Natural killer cell (primary cell): ENCODE data around the gene MAP3K4. TPM values are rescaled to one million over a fixed set of nuclear protein-coding genes. Genes with fewer than 3 reads are reported as not detected.
A peak's percentile ranks its signal among the peaks of the same experiment; 100 is the strongest.

Experiments used
- ATAC-seq, 3 donors: fragments of 150-1000 bp in 2 of 3; fragments of 200-7000 bp in 1 of 3; cut with Tn5 transposase; 1 replicate in 1 of 3; 2 replicates in 2 of 3; pipeline ENCODE4 v1.10.0; 2021; ENCODE audit warnings: mild to moderate bottlenecking in 2 of 3, moderate library complexity in 2 of 3
- DNase-seq, 2 donors: peaks; one replicate each; pipeline versions ENCODE4 v3.0.0 to v3.0.0-alpha.2; 2013 to 2021; ENCODE audit warnings: mixed read lengths in 1 of 2
- H3K27ac ChIP-seq: one replicate; pipeline ENCODE4 v1.5.1; 2013; ENCODE audit warnings: mild to moderate bottlenecking, low read length
- H3K27me3 ChIP-seq: one replicate; pipeline ENCODE4 v1.6.1; 2013; ENCODE audit warnings: low read length; ENCODE audit not compliant: control insufficient read depth, insufficient read depth
- H3K36me3 ChIP-seq: one replicate; pipeline ENCODE4 v1.6.1; 2013; ENCODE audit warnings: low read length; ENCODE audit not compliant: control insufficient read depth, insufficient read depth
- H3K4me1 ChIP-seq: one replicate; pipeline ENCODE4 v1.6.1; 2013; ENCODE audit warnings: low read length; ENCODE audit not compliant: control insufficient read depth, insufficient read depth
- H3K4me3 ChIP-seq: one replicate; pipeline ENCODE4 v1.5.1; 2013; ENCODE audit warnings: low read length
- H3K9me3 ChIP-seq: one replicate; pipeline ENCODE4 v1.6.1; 2013; ENCODE audit warnings: low read length; ENCODE audit not compliant: control insufficient read depth, insufficient read depth
- H3K27ac Mint-ChIP-seq, 2 donors: one replicate each; pipeline ENCODE4 v1.8.0; 2022; ENCODE audit warnings: mild to moderate bottlenecking in 2 of 2, mixed read lengths in 2 of 2, moderate library complexity in 1 of 2
- H3K27me3 Mint-ChIP-seq, 2 donors: one replicate each; pipeline ENCODE4 v1.8.0; 2022; ENCODE audit warnings: low read depth in 2 of 2, mixed read lengths in 2 of 2
- H3K36me3 Mint-ChIP-seq: one replicate; pipeline ENCODE4 v1.8.0; 2022; ENCODE audit warnings: mixed read lengths
- H3K4me1 Mint-ChIP-seq, 2 donors: one replicate each; pipeline ENCODE4 v1.8.0; 2022; ENCODE audit warnings: mixed read lengths in 2 of 2
- H3K4me3 Mint-ChIP-seq: one replicate; pipeline ENCODE4 v1.8.0; 2022; ENCODE audit warnings: mild to moderate bottlenecking, moderate library complexity, mixed read lengths
- H3K9me3 Mint-ChIP-seq, 2 donors: one replicate each; pipeline ENCODE4 v1.8.0; 2022; ENCODE audit warnings: mixed read lengths in 2 of 2
- WGBS: methylation state at CpG from one replicate; pipeline ENCODE4 v1.1.7; 2013; ENCODE audit warnings: missing lambda C conversion rate; ENCODE audit not compliant: insufficient coverage; 5-methylcytosine and 5-hydroxymethylcytosine counted together
- intact Hi-C: fragments of 100-400 bp; cut with micrococcal nuclease; formaldehyde crosslinking; loops from one replicate; pipeline ENCODE4 v1.14.2; 2022
- total RNA-seq, 4 donors: library from RNA; stranded (reverse); fragments of 120-200 nt in 1 of 4; gene quantifications; one replicate each; pipeline versions ENCODE4 v1.2.3 to v1.2.4, GENCODE V29; 2013 to 2022
- TF ChIP-seq, protein P1 (sequence below): fragments of 200-600 bp; IDR thresholded peaks from one replicate; pipeline ENCODE4 v1.8.0; 2022; ENCODE audit warnings: antibody characterized with exemption

Gene MAP3K4
- total RNA-seq, 3 donors from 2014 or later (not counting 1 experiment from before 2014, with no cell fraction given), result 46.5 to 79.9 (median 67.0) TPM

DNA sequence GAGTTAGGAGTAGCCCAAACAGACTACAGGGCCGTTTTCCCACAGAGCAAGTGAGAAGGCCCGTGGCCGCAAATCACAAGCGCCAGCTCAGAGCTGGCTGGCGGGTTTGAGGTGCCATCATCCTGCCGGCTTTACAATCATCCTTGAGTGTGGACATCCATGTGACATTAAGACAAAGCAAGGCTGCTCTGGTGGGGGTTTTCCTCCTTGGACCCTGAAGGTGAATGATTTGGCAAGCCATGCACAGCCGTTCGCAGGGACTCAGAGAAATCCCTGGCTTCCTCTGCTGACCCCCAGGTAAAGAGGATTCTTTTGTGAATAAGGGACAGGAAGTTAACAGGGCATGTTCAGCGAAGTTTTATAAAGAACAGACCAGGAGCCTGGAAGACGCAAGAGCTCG lies 145.1 kb downstream of the MAP3K4 start:
- intact Hi-C loops, result no loop called here
- no peak for DNase-seq
- TF ChIP-seq, protein P1, sequence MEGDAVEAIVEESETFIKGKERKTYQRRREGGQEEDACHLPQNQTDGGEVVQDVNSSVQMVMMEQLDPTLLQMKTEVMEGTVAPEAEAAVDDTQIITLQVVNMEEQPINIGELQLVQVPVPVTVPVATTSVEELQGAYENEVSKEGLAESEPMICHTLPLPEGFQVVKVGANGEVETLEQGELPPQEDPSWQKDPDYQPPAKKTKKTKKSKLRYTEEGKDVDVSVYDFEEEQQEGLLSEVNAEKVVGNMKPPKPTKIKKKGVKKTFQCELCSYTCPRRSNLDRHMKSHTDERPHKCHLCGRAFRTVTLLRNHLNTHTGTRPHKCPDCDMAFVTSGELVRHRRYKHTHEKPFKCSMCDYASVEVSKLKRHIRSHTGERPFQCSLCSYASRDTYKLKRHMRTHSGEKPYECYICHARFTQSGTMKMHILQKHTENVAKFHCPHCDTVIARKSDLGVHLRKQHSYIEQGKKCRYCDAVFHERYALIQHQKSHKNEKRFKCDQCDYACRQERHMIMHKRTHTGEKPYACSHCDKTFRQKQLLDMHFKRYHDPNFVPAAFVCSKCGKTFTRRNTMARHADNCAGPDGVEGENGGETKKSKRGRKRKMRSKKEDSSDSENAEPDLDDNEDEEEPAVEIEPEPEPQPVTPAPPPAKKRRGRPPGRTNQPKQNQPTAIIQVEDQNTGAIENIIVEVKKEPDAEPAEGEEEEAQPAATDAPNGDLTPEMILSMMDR, result no peak
- no peak overlapping the region for H3K27ac ChIP-seq
- H3K4me1 ChIP-seq, result peaks cover 13% of the 10 kb centered on the region
- H3K27me3 ChIP-seq, result no peaks in the 10 kb centered on the region
- Mint-ChIP-seq H3K27me3 (no peaks in the 10 kb centered on the region), H3K4me3 (no peak overlapping the region), H3K9me3 (no peaks in the 10 kb centered on the region), H3K4me1 (peaks cover 0 to 6% of the 10 kb centered on the region in 2 donors), H3K36me3 (no peaks in the 10 kb centered on the region), H3K27ac (peak overlapping the region in 1 of 2 donors; percentile 59)
- peaks cover 9% of the 10 kb centered on the region for H3K36me3 ChIP-seq
- no peaks in the 10 kb centered on the region for H3K9me3 ChIP-seq
- WGBS, result 94% methylated on average over 11 of the region's 11 CpGs
- ATAC-seq, result no peak
- H3K4me3 ChIP-seq, result no peak overlapping the region

GRCh38 chr6:161137320-161137719 lies 145.8 kb downstream of the MAP3K4 start:
- Mint-ChIP-seq H3K4me1 (peaks cover 0 to 6% of the 10 kb centered on the region in 2 donors), H3K4me3 (no peak overlapping the region), H3K27me3 (no peaks in the 10 kb centered on the region), H3K9me3 (no peaks in the 10 kb centered on the region), H3K36me3 (no peaks in the 10 kb centered on the region), H3K27ac (peak overlapping the region in 1 of 2 donors; percentile 59)
- Histone ChIP-seq H3K27me3 (no peaks in the 10 kb centered on the region), H3K9me3 (no peaks in the 10 kb centered on the region), H3K4me3 (no peak overlapping the region), H3K36me3 (peaks cover 9% of the 10 kb centered on the region), H3K27ac (no peak overlapping the region), H3K4me1 (peaks cover 13% of the 10 kb centered on the region)
- ATAC-seq (peak in 1 of 3 donors; percentile 8), DNase-seq (no peak)
- TF ChIP-seq, protein P1, result no peak
- intact Hi-C loops, result no loop called here
- WGBS, result 98% methylated on average over 11 of the region's 11 CpGs

DNA sequence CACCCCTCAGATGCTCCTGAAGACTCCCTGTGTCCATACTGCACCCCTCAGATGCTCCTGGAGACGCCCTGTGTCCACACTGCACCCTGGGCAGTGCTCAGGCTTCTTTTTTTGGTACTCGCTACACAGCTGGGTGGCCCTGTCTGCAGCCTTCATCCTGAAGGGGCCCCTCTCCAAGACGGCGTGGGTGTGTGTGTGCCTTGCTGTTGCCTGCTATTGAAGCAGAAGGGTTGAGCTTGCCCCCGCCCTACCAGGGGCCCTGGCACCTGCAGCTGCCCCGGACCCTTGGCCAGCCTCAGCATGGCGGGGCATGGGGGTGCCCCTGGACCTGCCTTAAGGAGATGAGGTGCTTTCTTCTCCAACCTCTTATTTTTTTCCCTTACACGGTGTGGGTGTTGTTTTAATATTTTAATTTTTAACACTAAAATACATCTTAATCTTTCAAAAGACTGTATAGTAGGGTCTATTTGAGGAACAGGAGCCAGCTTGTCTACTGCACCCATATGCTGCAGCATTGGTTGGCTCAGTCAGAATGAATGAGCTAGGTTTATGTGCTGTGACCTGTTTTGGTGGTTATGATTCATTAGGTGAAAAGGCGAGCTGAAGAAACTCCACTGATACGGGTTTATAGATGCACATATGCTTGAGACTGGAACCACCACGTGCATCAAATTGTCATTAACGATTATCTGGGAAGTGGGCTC lies 146.4 kb downstream of the MAP3K4 start:
- no peaks in the 10 kb centered on the region for H3K27me3 Mint-ChIP-seq
- no peaks in the 10 kb centered on the region for H3K36me3 Mint-ChIP-seq
- Histone ChIP-seq H3K4me3 (no peak overlapping the region), H3K4me1 (peaks cover 13% of the 10 kb centered on the region), H3K27me3 (no peaks in the 10 kb centered on the region), H3K36me3 (peaks cover 9% of the 10 kb centered on the region), H3K9me3 (no peaks in the 10 kb centered on the region), H3K27ac (no peak overlapping the region)
- no peak overlapping the region for H3K4me3 Mint-ChIP-seq
- DNase-seq (no peak), ATAC-seq (peak in 1 of 3 donors; percentile 5)
- 93% methylated on average over 11 of the region's 12 CpGs for WGBS
- no peaks in the 10 kb centered on the region for H3K9me3 Mint-ChIP-seq
- TF ChIP-seq, protein P1, result no peak
- intact Hi-C loops, result no loop called here
- H3K27ac Mint-ChIP-seq, result no peak overlapping the region
- peaks cover 0 to 6% of the 10 kb centered on the region in 2 donors for H3K4me1 Mint-ChIP-seq
